GM19238 (cell line): Measurements from ENCODE around the gene ZNF512B.
"Not testable (repeated sequence)": the region's sequence is repeated elsewhere in the genome, so short reads cannot be mapped to it uniquely, and the experiment has no call there.

Experiments used
- DNase-seq: peaks from one replicate; pipeline ENCODE4 v3.0.0; 2011; ENCODE audit warnings: low spot score; ENCODE audit not compliant: insufficient read length

The ZNF512B gene

GRCh38 chr20:63934271-63935068, 35.3 kb downstream of the ZNF512B start:
- DNase-seq: no peak

GRCh38 chr20:63933646-63934045, 36.1 kb downstream of the ZNF512B start:
- no peak for DNase-seq

- DNase-seq: no peak
Observed at GRCh38 chr20:63932606-63933160, 37.0 kb downstream of the ZNF512B start.

GRCh38 chr20:63931735-63932134, 38.0 kb downstream of the ZNF512B start:
- no peak for DNase-seq

GRCh38 chr20:63930971-63931553, 38.7 kb downstream of the ZNF512B start:
- no peak for DNase-seq

GRCh38 chr20:63929473-63929883, 40.3 kb downstream of the ZNF512B start:
- DNase-seq: not testable (repeated sequence)

- DNase-seq: no peak
Observed at GRCh38 chr20:63929071-63929470, 40.7 kb downstream of the ZNF512B start.

GRCh38 chr20:63926298-63926697, 43.4 kb downstream of the ZNF512B start:
- no peak for DNase-seq

- no peak for DNase-seq
Observed at GRCh38 chr20:63924241-63924640, 45.5 kb downstream of the ZNF512B start.

- DNase-seq: no peak
Observed at GRCh38 chr20:63923651-63924050, 46.1 kb downstream of the ZNF512B start.

- no peak for DNase-seq
Observed at GRCh38 chr20:63920226-63920625, 49.5 kb downstream of the ZNF512B start.

GRCh38 chr20:63919130-63919529, 50.6 kb downstream of the ZNF512B start:
- DNase-seq: no peak

GRCh38 chr20:63917811-63918210, 51.9 kb downstream of the ZNF512B start:
- DNase-seq: no peak

GRCh38 chr20:63916371-63916939, 53.3 kb downstream of the ZNF512B start:
- DNase-seq: not testable (repeated sequence)

- DNase-seq: no peak
Observed at GRCh38 chr20:63915471-63915870, 54.3 kb downstream of the ZNF512B start.

GRCh38 chr20:63913768-63914167, 56.0 kb downstream of the ZNF512B start:
- DNase-seq: no peak

GRCh38 chr20:63911176-63911575, 58.6 kb downstream of the ZNF512B start:
- no peak for DNase-seq

- no peak for DNase-seq
Observed at GRCh38 chr20:63908008-63908682, 61.6 kb downstream of the ZNF512B start.
